OCI-LY7 (cell line): ENCODE results near the gene ITGA3. TPM values are rescaled to one million over a fixed set of nuclear protein-coding genes. Genes with fewer than 3 reads are reported as not detected.

Experiments
- BruUV-seq: library from RNA; stranded (reverse); fragments of 400-500 nt; replicated peaks from 2 replicates; lab custom pipeline; 2021; lab: Mats Ljungman, UMichigan
- CTCF ChIA-PET: fragments of 300-600 bp; sonication (Branson Sonifier 250); formaldehyde crosslinking; loops from one replicate; lab custom pipeline; 2022; ENCODE audit warnings: antibody characterized with exemption; ENCODE audit not compliant: unreplicated experiment; lab: Charles Lee
- POLR2A ChIA-PET: fragments of 300-600 bp; sonication (Branson Sonifier 250); formaldehyde crosslinking; loops from one replicate; lab custom pipeline; 2022; ENCODE audit warnings: antibody characterized with exemption; lab: Charles Lee
- DNase-seq: peaks from one replicate; pipeline ENCODE4 v3.0.0-alpha.2; 2015; ENCODE audit warnings: low spot score
- H2AFZ ChIP-seq: fragments of 200-600 bp; sonication (generic), shearing (Covaris generic); 2 replicates; pipeline ENCODE4 v1.6.1; 2014; ENCODE audit warnings: mild to moderate bottlenecking, antibody characterized with exemption, low read length, moderate library complexity
- H3K27ac ChIP-seq: fragments of 200-600 bp; sonication (generic); 2 replicates; pipeline ENCODE4 v1.5.1; 2014; ENCODE audit warnings: mixed run types, low read depth, mild to moderate bottlenecking, moderate library complexity, low read length, inconsistent platforms; ENCODE audit not compliant: poor library complexity, severe bottlenecking
- H3K36me3 ChIP-seq: fragments of 200-600 bp; sonication (generic); 2 replicates; pipeline ENCODE4 v1.6.1; 2014; ENCODE audit warnings: mild to moderate bottlenecking, antibody characterized with exemption, low read length, moderate library complexity, mixed read lengths; ENCODE audit not compliant: insufficient read depth
- H3K4me1 ChIP-seq: fragments of 200-600 bp; sonication (generic); 2 replicates; pipeline ENCODE4 v1.5.1; 2014; ENCODE audit warnings: mild to moderate bottlenecking, low read length; ENCODE audit not compliant: insufficient read depth, poor library complexity, severe bottlenecking
- H3K4me2 ChIP-seq: fragments of 200-600 bp; sonication (generic); 2 replicates; pipeline ENCODE4 v1.6.1; 2014; ENCODE audit warnings: mild to moderate bottlenecking, low read length
- H3K4me3 ChIP-seq: fragments of 200-600 bp; sonication (generic); 2 replicates; pipeline ENCODE4 v1.5.1; 2014; ENCODE audit warnings: mild to moderate bottlenecking, low read depth, low read length; ENCODE audit not compliant: poor library complexity, severe bottlenecking
- H3K79me2 ChIP-seq: fragments of 200-600 bp; sonication (generic); 2 replicates; pipeline ENCODE4 v1.6.1; 2016; ENCODE audit warnings: low read depth, mild to moderate bottlenecking, low read length, moderate library complexity, mixed read lengths; ENCODE audit not compliant: insufficient read depth
- H3K9me2 ChIP-seq: fragments of 200-600 bp; sonication (generic); 2 replicates; pipeline ENCODE4 v1.6.1; 2016; ENCODE audit warnings: mild to moderate bottlenecking, low read length, mixed read lengths; ENCODE audit not compliant: insufficient read depth
- H3K9me3 ChIP-seq: fragments of 200-600 bp; sonication (generic); 2 replicates; pipeline ENCODE4 v1.6.1; 2014; ENCODE audit warnings: mild to moderate bottlenecking, mixed run types, low read length, mixed read lengths
- H4K20me1 ChIP-seq: fragments of 200-600 bp; sonication (generic); 2 replicates; pipeline ENCODE4 v1.6.1; 2014; ENCODE audit warnings: mild to moderate bottlenecking, antibody characterized with exemption, low read length, moderate library complexity, mixed read lengths; ENCODE audit not compliant: insufficient read depth
- EZH2phosphoT487 ChIP-seq: fragments of 200-600 bp; sonication (generic); IDR thresholded peaks from 2 replicates; pipeline ENCODE4 v1.6.1; 2018; ENCODE audit warnings: low read depth, borderline replicate concordance, mild to moderate bottlenecking, mixed run types, antibody characterized with exemption, low read length, moderate library complexity, mixed read lengths
- intact Hi-C: fragments of 100-400 bp; cut with micrococcal nuclease; formaldehyde crosslinking; loops from one replicate; pipeline ENCODE4 v1.10.0; 2022; ENCODE audit not compliant: unreplicated experiment
- total RNA-seq, 2 experiments: library from RNA; depleted of rRNA in 1 of 2; stranded (reverse); fragments of >200 nt in 1 of 2; shearing (Covaris generic) in 1 of 2; gene quantifications; 2 replicates each; pipeline ENCODE4 v1.2.3, GENCODE V29; 2014 to 2022
- TF ChIP-seq, protein P1 (sequence below): fragments of 200-600 bp; sonication (generic); conservative IDR thresholded peaks from 2 replicates; pipeline ENCODE4 v1.5.1; 2014; ENCODE audit warnings: mild to moderate bottlenecking, antibody characterized with exemption, low read length, moderate library complexity, mixed read lengths

ITGA3 gene
- total RNA-seq, 2 experiments from 2014 or later, result 15.2 to 30.7 TPM

DNA sequence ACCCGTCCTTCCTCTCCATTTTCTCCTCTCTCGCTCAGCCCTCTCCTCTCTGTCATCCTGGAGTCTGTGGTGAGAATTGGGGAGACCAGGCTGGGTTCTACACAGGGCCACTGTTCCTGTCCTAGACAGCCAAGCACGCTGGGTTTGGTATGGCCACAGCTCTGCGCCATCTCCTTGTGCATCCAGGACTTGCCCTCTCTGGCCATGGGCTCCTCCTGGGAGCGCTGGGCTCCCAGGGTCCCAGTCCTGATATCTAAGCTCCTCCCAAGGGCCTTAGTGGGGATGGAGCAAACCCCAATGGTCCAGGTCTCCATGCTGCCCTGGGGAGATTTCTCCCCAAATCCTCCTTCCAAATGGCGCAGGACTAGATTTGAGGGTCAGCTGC lies 27.2 kb upstream of the ITGA3 start:
- intact Hi-C loops, result no loop called here

DNA sequence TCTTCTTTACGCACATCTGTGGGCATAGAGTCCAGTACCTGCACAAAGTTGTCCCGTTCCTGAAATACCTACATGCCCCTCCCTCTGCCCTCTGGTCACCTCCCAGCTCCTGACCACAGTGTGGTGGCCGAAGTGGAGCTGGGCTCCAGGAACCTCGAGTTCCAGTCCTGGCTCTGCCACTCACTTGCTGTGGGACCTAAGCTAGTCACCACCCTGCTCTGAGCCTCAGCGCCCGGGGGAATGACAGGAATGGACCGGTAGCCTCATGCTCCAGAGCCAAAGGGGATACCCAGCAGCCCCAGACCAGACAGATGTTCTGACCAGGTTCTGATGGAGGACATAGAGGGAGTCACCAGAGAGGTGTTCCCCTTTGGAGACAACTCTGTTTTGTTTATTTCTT lies 26.7 kb upstream of the ITGA3 start:
- Histone ChIP-seq H3K27ac (no peak overlapping the region), H3K36me3 (no peaks in the 10 kb centered on the region), H3K79me2 (no peaks in the 10 kb centered on the region), H3K9me2 (no peaks in the 10 kb centered on the region), H3K4me2 (no peak overlapping the region), H3K4me1 (peaks cover 4% of the 10 kb centered on the region), H4K20me1 (no peaks in the 10 kb centered on the region), H2AFZ (no peak overlapping the region), H3K4me3 (no peak overlapping the region), H3K9me3 (peaks cover 8% of the 10 kb centered on the region)
- intact Hi-C loops, result no loop called here
- ChIA-PET CTCF (no interaction called here), POLR2A (no interaction called here)
- no peak for DNase-seq
- BruUV-seq, result no TSS peak
- TF ChIP-seq, protein P1, sequence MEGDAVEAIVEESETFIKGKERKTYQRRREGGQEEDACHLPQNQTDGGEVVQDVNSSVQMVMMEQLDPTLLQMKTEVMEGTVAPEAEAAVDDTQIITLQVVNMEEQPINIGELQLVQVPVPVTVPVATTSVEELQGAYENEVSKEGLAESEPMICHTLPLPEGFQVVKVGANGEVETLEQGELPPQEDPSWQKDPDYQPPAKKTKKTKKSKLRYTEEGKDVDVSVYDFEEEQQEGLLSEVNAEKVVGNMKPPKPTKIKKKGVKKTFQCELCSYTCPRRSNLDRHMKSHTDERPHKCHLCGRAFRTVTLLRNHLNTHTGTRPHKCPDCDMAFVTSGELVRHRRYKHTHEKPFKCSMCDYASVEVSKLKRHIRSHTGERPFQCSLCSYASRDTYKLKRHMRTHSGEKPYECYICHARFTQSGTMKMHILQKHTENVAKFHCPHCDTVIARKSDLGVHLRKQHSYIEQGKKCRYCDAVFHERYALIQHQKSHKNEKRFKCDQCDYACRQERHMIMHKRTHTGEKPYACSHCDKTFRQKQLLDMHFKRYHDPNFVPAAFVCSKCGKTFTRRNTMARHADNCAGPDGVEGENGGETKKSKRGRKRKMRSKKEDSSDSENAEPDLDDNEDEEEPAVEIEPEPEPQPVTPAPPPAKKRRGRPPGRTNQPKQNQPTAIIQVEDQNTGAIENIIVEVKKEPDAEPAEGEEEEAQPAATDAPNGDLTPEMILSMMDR, result no peak
- TF ChIP-seq EZH2phosphoT487, result no peak

More for the DNA sequence above, 27.2 kb upstream of the ITGA3 start:
- no peaks in the 10 kb centered on the region for H3K36me3 ChIP-seq
- TF ChIP-seq, protein P1, result no peak
- TF ChIP-seq EZH2phosphoT487, result no peak
- H2AFZ ChIP-seq, result no peak overlapping the region
- H3K79me2 ChIP-seq, result no peaks in the 10 kb centered on the region
- H3K9me3 ChIP-seq, result peaks cover 12% of the 10 kb centered on the region
- no peak overlapping the region for H3K27ac ChIP-seq
- no peak overlapping the region for H3K4me2 ChIP-seq
- H3K4me3 ChIP-seq, result no peak overlapping the region
- ChIA-PET CTCF (interaction anchor here (1.3 kb wide), 1 partner anchor 58 kb away, joined by 3 read pairs; no protein-coding TSS in a partner anchor), POLR2A (no interaction called here)
- H3K4me1 ChIP-seq, result peaks cover 4% of the 10 kb centered on the region
- no peaks in the 10 kb centered on the region for H3K9me2 ChIP-seq
- BruUV-seq, result no TSS peak
- H4K20me1 ChIP-seq, result no peaks in the 10 kb centered on the region
- no peak for DNase-seq

DNA sequence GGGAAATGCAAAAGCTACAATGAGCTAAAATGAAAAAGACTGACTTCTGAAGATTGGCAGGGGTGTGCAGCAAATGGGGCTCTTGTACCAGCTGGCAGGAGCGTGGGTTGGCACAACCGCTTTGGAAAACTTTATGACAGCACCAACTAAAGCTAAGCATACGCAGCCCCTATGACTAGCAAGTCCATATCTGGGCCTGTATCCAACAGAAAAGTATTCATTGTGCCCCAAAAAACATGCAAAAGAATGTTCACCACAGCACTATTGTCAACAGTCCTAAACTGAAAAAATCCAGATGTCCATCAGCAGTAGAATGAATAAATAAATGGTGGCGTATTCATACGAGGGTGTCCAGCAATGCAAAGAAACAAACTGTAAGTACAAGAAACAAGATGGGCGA lies 22.6 kb upstream of the ITGA3 start:
- no peak overlapping the region for H3K27ac ChIP-seq
- no peak overlapping the region for H3K4me2 ChIP-seq
- H3K4me1 ChIP-seq, result no peaks in the 10 kb centered on the region
- H3K36me3 ChIP-seq, result no peaks in the 10 kb centered on the region
- intact Hi-C loops, result no loop called here
- TF ChIP-seq EZH2phosphoT487, result no peak
- TF ChIP-seq, protein P1, result no peak
- no peaks in the 10 kb centered on the region for H4K20me1 ChIP-seq
- BruUV-seq, result no TSS peak
- no peak overlapping the region for H3K4me3 ChIP-seq
- DNase-seq, result no peak
- H3K9me2 ChIP-seq, result no peaks in the 10 kb centered on the region
- H3K9me3 ChIP-seq, result no peaks in the 10 kb centered on the region
- no peaks in the 10 kb centered on the region for H3K79me2 ChIP-seq
- ChIA-PET CTCF (no interaction called here), POLR2A (no interaction called here)
- H2AFZ ChIP-seq, result no peak overlapping the region
